Measurements from ENCODE around the gene KCNRG. TPM values are rescaled to one million over a fixed set of nuclear protein-coding genes. Genes with fewer than 3 reads are reported as not detected.
"Not testable (repeated sequence)": the region's sequence is repeated elsewhere in the genome, so short reads cannot be mapped to it uniquely, and the experiment has no call there.

KCNRG gene
- total RNA-seq, 1 donor from 2014 or later, result 0.83 TPM

GRCh38 chr13:49977992-49978391, 37.3 kb upstream of the KCNRG start:
- Mint-ChIP-seq H3K36me3 (ENCODE audit: unreplicated experiment) (no peaks in the 10 kb centered on the region), H3K9me3 (ENCODE audit: unreplicated experiment) (no peaks in the 10 kb centered on the region), H3K4me1 (ENCODE audit: low read depth, unreplicated experiment) (no peaks in the 10 kb centered on the region), H3K4me3 (ENCODE audit: unreplicated experiment) (no peak overlapping the region), H3K27me3 (ENCODE audit: unreplicated experiment) (peaks cover 9% of the 10 kb centered on the region), H3K27ac (ENCODE audit: unreplicated experiment) (no peak overlapping the region)
- TF ChIP-seq CTCF (IDR thresholded peaks at IDR 0.05; ENCODE audit: partially characterized antibody, unreplicated experiment), result no peak
- no peak for DNase-seq

- no peak for TF ChIP-seq CTCF (IDR thresholded peaks at IDR 0.05; ENCODE audit: partially characterized antibody, unreplicated experiment)
- DNase-seq, result no peak
- Mint-ChIP-seq H3K27ac (ENCODE audit: unreplicated experiment) (no peak overlapping the region), H3K27me3 (ENCODE audit: unreplicated experiment) (peaks cover 5% of the 10 kb centered on the region), H3K36me3 (ENCODE audit: unreplicated experiment) (no peaks in the 10 kb centered on the region), H3K4me3 (ENCODE audit: unreplicated experiment) (no peak overlapping the region), H3K9me3 (ENCODE audit: unreplicated experiment) (no peaks in the 10 kb centered on the region), H3K4me1 (ENCODE audit: low read depth, unreplicated experiment) (no peaks in the 10 kb centered on the region)
These were observed 35.0 kb upstream of the KCNRG start for GRCh38 chr13:49980266-49980665.

GRCh38 chr13:49985129-49985528, 30.1 kb upstream of the KCNRG start:
- no peak overlapping the region for H3K4me3 Mint-ChIP-seq (ENCODE audit: unreplicated experiment)
- H3K36me3 Mint-ChIP-seq (ENCODE audit: unreplicated experiment), result no peaks in the 10 kb centered on the region
- DNase-seq, result no peak
- H3K27me3 Mint-ChIP-seq (ENCODE audit: unreplicated experiment), result peaks cover 7% of the 10 kb centered on the region
- no peaks in the 10 kb centered on the region for H3K4me1 Mint-ChIP-seq (ENCODE audit: low read depth, unreplicated experiment)
- TF ChIP-seq CTCF (IDR thresholded peaks at IDR 0.05; ENCODE audit: partially characterized antibody, unreplicated experiment), result no peak
- H3K27ac Mint-ChIP-seq (ENCODE audit: unreplicated experiment), result no peak overlapping the region
- H3K9me3 Mint-ChIP-seq (ENCODE audit: unreplicated experiment), result no peaks in the 10 kb centered on the region

GRCh38 chr13:49986471-49986870, 28.8 kb upstream of the KCNRG start:
- Mint-ChIP-seq H3K4me1 (ENCODE audit: low read depth, unreplicated experiment) (no peaks in the 10 kb centered on the region), H3K4me3 (ENCODE audit: unreplicated experiment) (no peak overlapping the region), H3K27ac (ENCODE audit: unreplicated experiment) (no peak overlapping the region), H3K36me3 (ENCODE audit: unreplicated experiment) (no peaks in the 10 kb centered on the region), H3K9me3 (ENCODE audit: unreplicated experiment) (no peaks in the 10 kb centered on the region), H3K27me3 (ENCODE audit: unreplicated experiment) (peaks cover 7% of the 10 kb centered on the region)
- DNase-seq, result no peak
- no peak for TF ChIP-seq CTCF (IDR thresholded peaks at IDR 0.05; ENCODE audit: partially characterized antibody, unreplicated experiment)

GRCh38 chr13:49990612-49991011, 24.6 kb upstream of the KCNRG start:
- H3K36me3 Mint-ChIP-seq (ENCODE audit: unreplicated experiment); H3K4me3 Mint-ChIP-seq (ENCODE audit: unreplicated experiment); H3K27me3 Mint-ChIP-seq (ENCODE audit: unreplicated experiment); DNase-seq; H3K27ac Mint-ChIP-seq (ENCODE audit: unreplicated experiment); H3K4me1 Mint-ChIP-seq (ENCODE audit: low read depth, unreplicated experiment); H3K9me3 Mint-ChIP-seq (ENCODE audit: unreplicated experiment): not testable (repeated sequence)

- DNase-seq, result no peak
- Mint-ChIP-seq H3K4me3 (ENCODE audit: unreplicated experiment) (no peak overlapping the region), H3K9me3 (ENCODE audit: unreplicated experiment) (peaks cover 15% of the 10 kb centered on the region), H3K27me3 (ENCODE audit: unreplicated experiment) (peaks cover 3% of the 10 kb centered on the region), H3K36me3 (ENCODE audit: unreplicated experiment) (no peaks in the 10 kb centered on the region), H3K4me1 (ENCODE audit: low read depth, unreplicated experiment) (peaks cover 2% of the 10 kb centered on the region), H3K27ac (ENCODE audit: unreplicated experiment) (no peak overlapping the region)
- no peak for TF ChIP-seq CTCF (IDR thresholded peaks at IDR 0.05; ENCODE audit: partially characterized antibody, unreplicated experiment)
These were observed 22.1 kb upstream of the KCNRG start for GRCh38 chr13:49993111-49993510.
